ENCODE measurements around the gene ST14.

The ST14 gene

DNA sequence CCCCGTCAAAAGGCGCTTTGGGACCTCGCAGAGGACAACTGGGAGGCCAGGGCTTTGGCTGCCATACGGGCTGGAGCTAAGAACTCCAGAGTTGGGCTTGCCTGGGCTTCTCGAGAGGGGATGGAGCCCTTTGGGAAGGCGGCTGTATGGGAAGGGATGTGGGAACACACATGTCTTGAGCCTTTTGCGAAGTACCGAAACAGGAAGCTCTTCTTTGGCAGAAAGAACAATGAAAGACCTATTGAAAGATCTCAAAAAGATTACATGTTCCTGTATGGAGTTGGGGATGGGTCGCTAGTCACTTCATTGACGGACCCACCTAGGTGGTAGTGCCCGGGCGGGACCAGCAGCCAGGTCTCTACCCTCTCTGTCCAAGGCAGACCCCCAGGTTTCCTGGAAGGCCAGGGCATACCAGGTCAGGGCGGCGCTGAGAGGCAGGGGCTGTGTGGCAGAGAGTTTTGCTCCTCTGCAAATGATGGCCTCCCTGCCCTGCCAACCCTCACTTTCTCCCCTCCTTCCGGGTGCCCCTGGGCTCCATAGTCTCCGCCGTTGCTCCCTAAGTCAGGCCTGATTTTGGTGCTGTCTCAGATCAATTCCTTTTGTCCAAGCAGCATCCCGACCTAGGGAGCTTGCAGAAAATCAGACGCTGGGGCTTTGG lies 1.0 kb downstream of the ST14 start:
- DNase-seq (ENCODE audit: low read depth), result no peak
- TF ChIP-seq, protein P1, sequence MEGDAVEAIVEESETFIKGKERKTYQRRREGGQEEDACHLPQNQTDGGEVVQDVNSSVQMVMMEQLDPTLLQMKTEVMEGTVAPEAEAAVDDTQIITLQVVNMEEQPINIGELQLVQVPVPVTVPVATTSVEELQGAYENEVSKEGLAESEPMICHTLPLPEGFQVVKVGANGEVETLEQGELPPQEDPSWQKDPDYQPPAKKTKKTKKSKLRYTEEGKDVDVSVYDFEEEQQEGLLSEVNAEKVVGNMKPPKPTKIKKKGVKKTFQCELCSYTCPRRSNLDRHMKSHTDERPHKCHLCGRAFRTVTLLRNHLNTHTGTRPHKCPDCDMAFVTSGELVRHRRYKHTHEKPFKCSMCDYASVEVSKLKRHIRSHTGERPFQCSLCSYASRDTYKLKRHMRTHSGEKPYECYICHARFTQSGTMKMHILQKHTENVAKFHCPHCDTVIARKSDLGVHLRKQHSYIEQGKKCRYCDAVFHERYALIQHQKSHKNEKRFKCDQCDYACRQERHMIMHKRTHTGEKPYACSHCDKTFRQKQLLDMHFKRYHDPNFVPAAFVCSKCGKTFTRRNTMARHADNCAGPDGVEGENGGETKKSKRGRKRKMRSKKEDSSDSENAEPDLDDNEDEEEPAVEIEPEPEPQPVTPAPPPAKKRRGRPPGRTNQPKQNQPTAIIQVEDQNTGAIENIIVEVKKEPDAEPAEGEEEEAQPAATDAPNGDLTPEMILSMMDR (conservative IDR thresholded peaks at IDR 0.05; ENCODE audit: control insufficient read depth, insufficient read depth, low read depth, low read length), result no peak
- H3K4me3 ChIP-seq (ENCODE audit: control insufficient read depth, low read depth, low read length), result no peak overlapping the region

GRCh38 chr11:130161441-130162145 lies 2.0 kb downstream of the ST14 start:
- DNase-seq (ENCODE audit: low read depth), result no peak
- TF ChIP-seq, protein P1 (conservative IDR thresholded peaks at IDR 0.05; ENCODE audit: control insufficient read depth, insufficient read depth, low read depth, low read length), result no peak
- H3K4me3 ChIP-seq (ENCODE audit: control insufficient read depth, low read depth, low read length), result no peak overlapping the region

DNA sequence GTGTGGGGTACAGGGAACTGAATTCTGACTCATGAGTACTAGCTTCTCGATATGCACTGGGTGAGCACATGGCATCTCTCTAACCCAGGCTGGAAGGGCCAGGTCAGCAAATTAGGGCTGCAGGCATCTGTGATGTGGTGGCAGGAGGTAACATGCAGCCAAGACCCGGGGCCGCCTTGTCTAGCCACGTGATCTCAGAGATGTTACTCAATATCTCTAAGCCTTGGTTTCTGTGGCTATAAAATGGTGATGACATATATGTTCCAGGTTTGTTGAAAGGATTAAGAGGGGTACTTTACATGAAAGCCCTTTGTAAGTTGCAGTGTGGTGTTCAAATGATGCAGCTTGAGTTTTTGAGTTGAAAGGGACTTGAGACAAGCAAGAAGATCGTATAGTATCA lies 3.2 kb downstream of the ST14 start:
- TF ChIP-seq, protein P1 (conservative IDR thresholded peaks at IDR 0.05; ENCODE audit: control insufficient read depth, insufficient read depth, low read depth, low read length), result no peak
- no peak overlapping the region for H3K4me3 ChIP-seq (ENCODE audit: control insufficient read depth, low read depth, low read length)
- DNase-seq (ENCODE audit: low read depth), result peak; percentile 41

DNA sequence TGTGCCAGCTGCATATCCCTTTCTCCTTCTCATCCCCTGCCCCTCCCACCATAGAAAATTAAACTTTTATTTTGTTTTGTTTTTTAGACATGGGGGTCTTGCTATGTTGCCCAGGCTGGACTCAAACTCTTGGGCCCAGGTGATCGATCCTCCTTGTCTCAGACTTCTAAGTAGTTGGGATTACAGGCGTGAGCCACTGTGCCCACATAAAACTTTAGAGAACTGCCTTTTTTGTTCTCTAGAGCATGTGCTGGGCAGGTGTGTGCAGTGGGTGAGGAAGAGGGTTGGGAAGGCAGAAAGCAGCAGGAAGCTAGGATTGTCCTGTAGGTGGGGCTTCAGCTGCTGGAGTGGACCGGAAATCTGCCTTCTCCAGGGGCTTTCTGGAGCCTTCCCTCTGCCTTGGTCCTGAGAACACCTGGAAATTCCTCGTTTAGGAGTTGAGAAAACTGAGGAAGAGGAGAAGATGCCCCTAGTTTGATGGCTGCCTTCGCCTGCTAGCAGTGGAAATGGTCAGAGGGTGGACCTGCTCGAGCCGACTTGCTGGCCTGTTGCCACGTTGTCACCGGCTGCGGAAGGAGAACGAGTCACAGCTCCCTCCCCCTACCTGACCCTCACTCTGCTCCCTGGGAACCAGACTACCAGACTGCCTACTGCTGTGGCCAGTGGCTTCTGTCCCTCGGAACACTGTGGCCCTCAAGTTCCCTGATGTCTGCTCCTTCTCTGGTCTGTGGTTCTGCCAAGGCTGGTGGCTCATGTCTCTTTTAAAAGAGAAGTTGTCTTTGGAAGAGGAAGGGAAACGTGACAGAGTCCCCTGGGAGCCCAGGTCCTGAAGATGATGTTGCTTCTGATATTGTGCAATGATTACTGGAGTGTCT lies 4.0 kb downstream of the ST14 start:
- DNase-seq (ENCODE audit: low read depth), result no peak
- no peak overlapping the region for H3K4me3 ChIP-seq (ENCODE audit: control insufficient read depth, low read depth, low read length)
- TF ChIP-seq, protein P1 (conservative IDR thresholded peaks at IDR 0.05; ENCODE audit: control insufficient read depth, insufficient read depth, low read depth, low read length), result no peak

- no peak overlapping the region for H3K4me3 ChIP-seq (ENCODE audit: control insufficient read depth, low read depth, low read length)
- TF ChIP-seq, protein P1 (conservative IDR thresholded peaks at IDR 0.05; ENCODE audit: control insufficient read depth, insufficient read depth, low read depth, low read length), result no peak
- no peak for DNase-seq (ENCODE audit: low read depth)
These were observed 4.6 kb downstream of the ST14 start for GRCh38 chr11:130164221-130164570.

DNA sequence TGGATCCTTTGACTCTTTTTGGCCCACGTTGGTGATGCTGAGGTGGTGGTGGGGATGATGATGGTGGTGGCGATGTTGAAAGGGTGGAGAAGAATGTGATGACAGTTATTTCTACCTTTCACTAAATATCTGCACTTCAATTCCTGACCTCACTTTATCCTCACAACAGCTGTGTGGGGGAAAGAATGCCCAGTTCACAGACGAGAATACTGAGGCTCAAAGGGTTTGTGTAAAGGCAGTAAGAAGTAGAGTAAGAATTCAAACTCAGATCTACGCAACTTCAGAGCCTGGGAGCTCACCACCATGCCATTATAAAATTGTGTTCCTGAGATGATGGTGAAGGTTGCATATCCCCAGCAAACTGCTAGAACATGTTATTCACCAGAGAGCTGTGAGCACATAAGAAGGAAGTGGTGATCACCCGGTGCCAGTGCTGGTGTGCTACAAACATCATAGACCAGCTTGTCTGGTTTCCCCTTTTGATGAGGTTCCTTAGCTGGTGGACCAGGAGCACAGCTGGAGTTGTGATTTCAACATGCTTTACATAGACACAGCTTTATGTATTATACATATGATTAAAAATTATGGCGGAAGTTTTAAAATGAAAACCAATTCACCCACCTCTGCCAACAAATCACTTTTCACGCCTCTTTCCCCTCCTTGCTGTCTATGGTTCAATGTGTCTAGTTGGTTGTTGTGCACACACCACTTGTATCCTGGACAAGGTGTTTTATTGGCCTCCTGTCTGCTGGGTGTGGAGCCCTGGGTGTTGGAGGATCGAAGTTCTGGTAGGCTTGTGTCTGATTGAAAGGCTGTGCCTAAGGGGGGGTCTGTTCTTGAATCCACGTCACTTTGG lies 6.2 kb downstream of the ST14 start:
- H3K4me3 ChIP-seq (ENCODE audit: control insufficient read depth, low read depth, low read length), result no peak overlapping the region
- DNase-seq (ENCODE audit: low read depth), result peak; percentile 21
- TF ChIP-seq, protein P1 (conservative IDR thresholded peaks at IDR 0.05; ENCODE audit: control insufficient read depth, insufficient read depth, low read depth, low read length), result no peak
